ENCODE results near the gene OSBPL2. TPM values are rescaled to one million over a fixed set of nuclear protein-coding genes. Genes with fewer than 3 reads are reported as not detected.

The OSBPL2 gene
- total RNA-seq, 1 experiment from 2014 or later = 36.9 TPM

- Histone ChIP-seq H3K27ac (ENCODE audit: low read depth, low read length) (no peak overlapping the region), H3K9ac (ENCODE audit: low read length) (no peak overlapping the region), H3K4me3 (replicated peaks in 1 of 2; ENCODE audit: low read depth in 1 of 2, low read length in 2 of 2) (no peak overlapping the region), H3K4me2 (ENCODE audit: low read length) (no peak overlapping the region), H3K79me2 (ENCODE audit: insufficient read depth, low read length) (no peaks in the 10 kb centered on the region), H4K20me1 (ENCODE audit: insufficient read depth) (no peaks in the 10 kb centered on the region), H3K9me2 (ENCODE audit: insufficient read depth) (no peaks in the 10 kb centered on the region), H3K36me3 (ENCODE audit: control insufficient read depth in 1 of 2, insufficient read depth in 2 of 2, low read length in 2 of 2) (peaks cover 0 to 3% of the 10 kb centered on the region in 2 experiments; a peak in 1 of 4 replicates), H3K9me3 (ENCODE audit: control insufficient read depth in 1 of 2, insufficient read depth in 1 of 2, low read depth in 1 of 2, low read length in 2 of 2) (no peaks in the 10 kb centered on the region), H2AFZ (ENCODE audit: low read depth, low read length, poor library complexity, severe bottlenecking) (no peak overlapping the region), H3K27me3 (ENCODE audit: insufficient read depth, low read length) (peaks cover 11% of the 10 kb centered on the region; the same call in 1 of the 2 replicates), H3K4me1 (ENCODE audit: control insufficient read depth in 1 of 2, insufficient read depth in 2 of 2, low read length in 2 of 2) (peaks cover 0 to 5% of the 10 kb centered on the region in 2 experiments; a peak in 1 of 4 replicates)
- BruUV-seq (replicated peaks) = no TSS peak
- CTCF ChIA-PET = no interaction called here
- POLR2A ChIA-PET = no interaction called here
- intact Hi-C loops (cut with micrococcal nuclease) = no loop called here
- ATAC-seq = no peak
- no peak for DNase-seq (ENCODE audit: low read depth, low spot score)
- RAD21 ChIA-PET (ENCODE audit: low non-redundant PET in 1 of 2, low total read pairs in 2 of 2, uncharacterized antibody in 2 of 2, unreplicated experiment in 2 of 2) = no interaction called here
- TF ChIP-seq, protein P1, sequence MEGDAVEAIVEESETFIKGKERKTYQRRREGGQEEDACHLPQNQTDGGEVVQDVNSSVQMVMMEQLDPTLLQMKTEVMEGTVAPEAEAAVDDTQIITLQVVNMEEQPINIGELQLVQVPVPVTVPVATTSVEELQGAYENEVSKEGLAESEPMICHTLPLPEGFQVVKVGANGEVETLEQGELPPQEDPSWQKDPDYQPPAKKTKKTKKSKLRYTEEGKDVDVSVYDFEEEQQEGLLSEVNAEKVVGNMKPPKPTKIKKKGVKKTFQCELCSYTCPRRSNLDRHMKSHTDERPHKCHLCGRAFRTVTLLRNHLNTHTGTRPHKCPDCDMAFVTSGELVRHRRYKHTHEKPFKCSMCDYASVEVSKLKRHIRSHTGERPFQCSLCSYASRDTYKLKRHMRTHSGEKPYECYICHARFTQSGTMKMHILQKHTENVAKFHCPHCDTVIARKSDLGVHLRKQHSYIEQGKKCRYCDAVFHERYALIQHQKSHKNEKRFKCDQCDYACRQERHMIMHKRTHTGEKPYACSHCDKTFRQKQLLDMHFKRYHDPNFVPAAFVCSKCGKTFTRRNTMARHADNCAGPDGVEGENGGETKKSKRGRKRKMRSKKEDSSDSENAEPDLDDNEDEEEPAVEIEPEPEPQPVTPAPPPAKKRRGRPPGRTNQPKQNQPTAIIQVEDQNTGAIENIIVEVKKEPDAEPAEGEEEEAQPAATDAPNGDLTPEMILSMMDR (IDR thresholded peaks at IDR 0.05 in 2 of 3, conservative IDR thresholded peaks at IDR 0.05 in 1 of 3; ENCODE audit: borderline replicate concordance in 1 of 3, insufficient read depth in 1 of 3, low read depth in 2 of 3, low read length in 2 of 3) = no peak; a peak in 1 of 6 replicates
- no peak for TF ChIP-seq SP1 (IDR thresholded peaks at IDR 0.05; ENCODE audit: low read depth)
- TF ChIP-seq, protein P2, sequence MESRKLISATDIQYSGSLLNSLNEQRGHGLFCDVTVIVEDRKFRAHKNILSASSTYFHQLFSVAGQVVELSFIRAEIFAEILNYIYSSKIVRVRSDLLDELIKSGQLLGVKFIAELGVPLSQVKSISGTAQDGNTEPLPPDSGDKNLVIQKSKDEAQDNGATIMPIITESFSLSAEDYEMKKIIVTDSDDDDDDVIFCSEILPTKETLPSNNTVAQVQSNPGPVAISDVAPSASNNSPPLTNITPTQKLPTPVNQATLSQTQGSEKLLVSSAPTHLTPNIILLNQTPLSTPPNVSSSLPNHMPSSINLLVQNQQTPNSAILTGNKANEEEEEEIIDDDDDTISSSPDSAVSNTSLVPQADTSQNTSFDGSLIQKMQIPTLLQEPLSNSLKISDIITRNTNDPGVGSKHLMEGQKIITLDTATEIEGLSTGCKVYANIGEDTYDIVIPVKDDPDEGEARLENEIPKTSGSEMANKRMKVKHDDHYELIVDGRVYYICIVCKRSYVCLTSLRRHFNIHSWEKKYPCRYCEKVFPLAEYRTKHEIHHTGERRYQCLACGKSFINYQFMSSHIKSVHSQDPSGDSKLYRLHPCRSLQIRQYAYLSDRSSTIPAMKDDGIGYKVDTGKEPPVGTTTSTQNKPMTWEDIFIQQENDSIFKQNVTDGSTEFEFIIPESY (IDR thresholded peaks at IDR 0.05; ENCODE audit: extremely low read depth, insufficient replicate concordance, low read length) = no peak
- TF ChIP-seq ZNF274 (IDR thresholded peaks at IDR 0.05; ENCODE audit: low read depth, low read length) = no peak
- no peak for TF ChIP-seq CBX3 (IDR thresholded peaks at IDR 0.05; ENCODE audit: low read depth)
- no peak for TF ChIP-seq EGR1 (IDR thresholded peaks at IDR 0.05; ENCODE audit: low read depth)
- TF ChIP-seq CEBPB (IDR thresholded peaks at IDR 0.05; ENCODE audit: low read depth) = no peak
- no peak for TF ChIP-seq POLR2AphosphoS5 (IDR thresholded peaks at IDR 0.05; ENCODE audit: low read depth, low read length)
- TF ChIP-seq, protein P3, sequence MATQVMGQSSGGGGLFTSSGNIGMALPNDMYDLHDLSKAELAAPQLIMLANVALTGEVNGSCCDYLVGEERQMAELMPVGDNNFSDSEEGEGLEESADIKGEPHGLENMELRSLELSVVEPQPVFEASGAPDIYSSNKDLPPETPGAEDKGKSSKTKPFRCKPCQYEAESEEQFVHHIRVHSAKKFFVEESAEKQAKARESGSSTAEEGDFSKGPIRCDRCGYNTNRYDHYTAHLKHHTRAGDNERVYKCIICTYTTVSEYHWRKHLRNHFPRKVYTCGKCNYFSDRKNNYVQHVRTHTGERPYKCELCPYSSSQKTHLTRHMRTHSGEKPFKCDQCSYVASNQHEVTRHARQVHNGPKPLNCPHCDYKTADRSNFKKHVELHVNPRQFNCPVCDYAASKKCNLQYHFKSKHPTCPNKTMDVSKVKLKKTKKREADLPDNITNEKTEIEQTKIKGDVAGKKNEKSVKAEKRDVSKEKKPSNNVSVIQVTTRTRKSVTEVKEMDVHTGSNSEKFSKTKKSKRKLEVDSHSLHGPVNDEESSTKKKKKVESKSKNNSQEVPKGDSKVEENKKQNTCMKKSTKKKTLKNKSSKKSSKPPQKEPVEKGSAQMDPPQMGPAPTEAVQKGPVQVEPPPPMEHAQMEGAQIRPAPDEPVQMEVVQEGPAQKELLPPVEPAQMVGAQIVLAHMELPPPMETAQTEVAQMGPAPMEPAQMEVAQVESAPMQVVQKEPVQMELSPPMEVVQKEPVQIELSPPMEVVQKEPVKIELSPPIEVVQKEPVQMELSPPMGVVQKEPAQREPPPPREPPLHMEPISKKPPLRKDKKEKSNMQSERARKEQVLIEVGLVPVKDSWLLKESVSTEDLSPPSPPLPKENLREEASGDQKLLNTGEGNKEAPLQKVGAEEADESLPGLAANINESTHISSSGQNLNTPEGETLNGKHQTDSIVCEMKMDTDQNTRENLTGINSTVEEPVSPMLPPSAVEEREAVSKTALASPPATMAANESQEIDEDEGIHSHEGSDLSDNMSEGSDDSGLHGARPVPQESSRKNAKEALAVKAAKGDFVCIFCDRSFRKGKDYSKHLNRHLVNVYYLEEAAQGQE (IDR thresholded peaks at IDR 0.05; ENCODE audit: low read depth) = no peak
- no peak for TF ChIP-seq TCF7L2 (IDR thresholded peaks at IDR 0.05; ENCODE audit: borderline replicate concordance, extremely low read depth, insufficient read depth, insufficient read length)
- TF ChIP-seq ZFX (IDR thresholded peaks at IDR 0.05) = no peak
- TF ChIP-seq EZH2 (IDR thresholded peaks at IDR 0.05) = no peak
- no peak for TF ChIP-seq FOSL1 (IDR thresholded peaks at IDR 0.05; ENCODE audit: low read depth)
- no peak for TF ChIP-seq YY1 (IDR thresholded peaks at IDR 0.05; ENCODE audit: extremely low read depth, insufficient replicate concordance, low read depth, low read length)
Measured at GRCh38 chr20:62209850-62210495, 28.3 kb upstream of the OSBPL2 start.

All from HCT116 (cell line).